ENCODE results near the gene SKA2.
"Not testable (repeated sequence)": the region's sequence is repeated elsewhere in the genome, so short reads cannot be mapped to it uniquely, and the experiment has no call there.

Gene SKA2

GRCh38 chr17:59154721-59155438, at the start of gene SKA2:
Gene SKA2, minus strand, starts transcription at chr17:59155186. Its CDS starts 23 bp downstream, at chr17:59155163.
- DNase-seq (ENCODE audit: low read depth in 2 of 2): peak; percentile 89 to 94

GRCh38 chr17:59202320-59202719, 47.3 kb upstream of the SKA2 start:
- no peak for DNase-seq (ENCODE audit: low read depth in 2 of 2)

- DNase-seq (ENCODE audit: low read depth in 2 of 2): no peak
Measured at GRCh38 chr17:59199398-59199797, 44.4 kb upstream of the SKA2 start.

- DNase-seq (ENCODE audit: low read depth in 2 of 2): no peak
Measured at GRCh38 chr17:59193336-59193862, 38.4 kb upstream of the SKA2 start.

GRCh38 chr17:59190806-59191205, 35.8 kb upstream of the SKA2 start:
- DNase-seq (ENCODE audit: low read depth in 2 of 2): no peak

- no peak for DNase-seq (ENCODE audit: low read depth in 2 of 2)
Measured at GRCh38 chr17:59186850-59187249, 31.9 kb upstream of the SKA2 start.

- DNase-seq (ENCODE audit: low read depth in 2 of 2): no peak
Measured at GRCh38 chr17:59185997-59186396, 31.0 kb upstream of the SKA2 start.

GRCh38 chr17:59181481-59181880, 26.5 kb upstream of the SKA2 start:
- DNase-seq (ENCODE audit: low read depth in 2 of 2): no peak

GRCh38 chr17:59180626-59181025, 25.6 kb upstream of the SKA2 start:
- no peak for DNase-seq (ENCODE audit: low read depth in 2 of 2)

GRCh38 chr17:59179601-59180000, 24.6 kb upstream of the SKA2 start:
- DNase-seq (ENCODE audit: low read depth in 2 of 2): not testable (repeated sequence)

GRCh38 chr17:59178266-59178985, 23.4 kb upstream of the SKA2 start:
- no peak for DNase-seq (ENCODE audit: low read depth in 2 of 2)

GRCh38 chr17:59175076-59175475, 20.1 kb upstream of the SKA2 start:
- DNase-seq (ENCODE audit: low read depth in 2 of 2): no peak

GRCh38 chr17:59174671-59175070, 19.7 kb upstream of the SKA2 start:
- DNase-seq (ENCODE audit: low read depth in 2 of 2): no peak

GRCh38 chr17:59172436-59173004, 17.5 kb upstream of the SKA2 start:
- DNase-seq (ENCODE audit: low read depth in 2 of 2): no peak

- no peak for DNase-seq (ENCODE audit: low read depth in 2 of 2)
Measured at GRCh38 chr17:59167571-59168001, 12.6 kb upstream of the SKA2 start.

GRCh38 chr17:59165933-59166342, 11.0 kb upstream of the SKA2 start:
- DNase-seq (ENCODE audit: low read depth in 2 of 2): peak; percentile 19 to 24

GRCh38 chr17:59161477-59161876, 6.5 kb upstream of the SKA2 start:
- DNase-seq (ENCODE audit: low read depth in 2 of 2): no peak

GRCh38 chr17:59160157-59161025, 5.4 kb upstream of the SKA2 start:
- no peak for DNase-seq (ENCODE audit: low read depth in 2 of 2)

- DNase-seq (ENCODE audit: low read depth in 2 of 2): peak; percentile 77 to 88
Measured at GRCh38 chr17:59155439-59156177, 622 bp upstream of the SKA2 start, which contains the start of gene PRR11. Gene PRR11, plus strand, starts transcription at chr17:59155746. Its CDS starts 14,007 bp downstream, at chr17:59169753.

- DNase-seq (ENCODE audit: low read depth in 2 of 2): peak; percentile 27 to 28
Measured at GRCh38 chr17:59154292-59154720, 680 bp downstream of the SKA2 start.

- DNase-seq (ENCODE audit: low read depth in 2 of 2): no peak
Measured at GRCh38 chr17:59152925-59153324, 2.1 kb downstream of the SKA2 start.
